ENCODE data around the gene GABBR2.
A peak's percentile ranks its signal among the peaks of the same experiment; 100 is the strongest.

The GABBR2 gene

DNA sequence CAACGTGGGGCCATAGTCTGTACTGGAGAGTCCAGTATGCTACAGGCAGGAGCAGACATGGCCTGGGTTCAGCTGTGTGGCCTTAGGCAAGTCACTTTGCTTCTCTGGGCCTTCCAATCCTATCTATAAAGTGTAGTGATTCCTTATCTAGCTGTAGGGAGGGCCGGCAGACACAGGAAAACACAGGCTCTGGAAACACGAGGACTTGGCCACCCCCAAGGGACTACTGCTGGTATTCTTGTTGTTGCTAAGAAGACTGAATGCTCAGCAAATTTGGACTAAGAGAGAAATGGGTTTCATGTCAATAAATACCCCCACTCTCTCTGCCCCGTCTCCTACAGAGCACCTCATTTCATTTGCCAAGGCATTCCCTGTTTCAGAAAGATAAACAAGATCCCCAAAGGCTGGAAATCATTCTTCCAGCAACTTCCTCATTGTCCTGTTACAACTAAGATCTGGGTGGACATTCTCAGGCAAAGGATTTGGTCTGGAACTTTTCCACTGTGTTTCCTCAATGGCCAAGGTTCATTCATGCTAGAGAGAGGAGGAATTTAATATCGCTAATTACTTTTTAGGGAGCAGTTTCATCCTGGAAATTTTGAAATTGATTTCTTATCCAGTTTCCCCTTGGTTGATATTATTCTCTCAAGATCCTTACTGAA lies 105.8 kb downstream of the GABBR2 start:
- no peak overlapping the region for H3K4me3 ChIP-seq (replicated peaks in 1 of 2; ENCODE audit: low read depth in 2 of 2, low read length in 2 of 2)
- no peak for TF ChIP-seq CTCF (IDR thresholded peaks at IDR 0.05; ENCODE audit: low read depth, low read length)
- peak; percentile 28 to 57 for DNase-seq (ENCODE audit: low read depth in 2 of 2)

- no peak for TF ChIP-seq CTCF (IDR thresholded peaks at IDR 0.05; ENCODE audit: low read depth, low read length)
- no peak for DNase-seq (ENCODE audit: low read depth in 2 of 2)
- no peak overlapping the region for H3K4me3 ChIP-seq (replicated peaks in 1 of 2; ENCODE audit: low read depth in 2 of 2, low read length in 2 of 2)
Observed at GRCh38 chr9:98600631-98601030, 108.1 kb downstream of the GABBR2 start.

DNA sequence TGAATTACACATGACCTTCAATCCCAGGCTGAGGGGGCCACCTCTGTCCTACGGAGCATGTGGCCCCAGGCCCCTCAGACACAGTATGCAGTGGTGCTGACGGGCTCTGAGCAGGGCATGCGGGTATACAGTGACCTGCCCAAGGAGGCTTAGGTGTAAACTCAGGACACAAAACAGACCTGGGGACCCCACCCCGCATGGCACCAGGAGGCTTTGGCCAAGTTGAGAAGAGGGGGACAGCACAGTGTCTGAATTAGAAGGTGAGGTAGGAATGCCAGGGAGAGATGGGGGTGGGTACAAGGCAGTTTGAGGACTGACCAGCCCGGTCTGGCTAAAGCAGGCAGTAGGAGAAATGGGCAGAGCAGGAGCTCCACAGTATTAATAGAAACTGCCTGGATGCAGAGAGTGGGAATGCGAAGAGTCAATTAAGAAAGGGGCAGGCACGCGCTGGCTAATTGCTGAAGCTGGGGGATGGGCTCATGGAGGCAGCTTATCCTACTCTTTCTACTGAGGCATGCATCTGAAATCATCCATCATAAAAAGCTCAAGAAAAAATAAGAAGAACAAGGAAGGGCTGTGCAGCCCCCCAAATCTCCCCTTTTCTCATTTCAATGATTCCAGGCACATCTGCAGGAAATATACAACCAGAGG lies 109.0 kb downstream of the GABBR2 start:
- no peak overlapping the region for H3K4me3 ChIP-seq (replicated peaks in 1 of 2; ENCODE audit: low read depth in 2 of 2, low read length in 2 of 2)
- no peak for TF ChIP-seq CTCF (IDR thresholded peaks at IDR 0.05; ENCODE audit: low read depth, low read length)
- DNase-seq (ENCODE audit: low read depth in 2 of 2) = no peak

DNA sequence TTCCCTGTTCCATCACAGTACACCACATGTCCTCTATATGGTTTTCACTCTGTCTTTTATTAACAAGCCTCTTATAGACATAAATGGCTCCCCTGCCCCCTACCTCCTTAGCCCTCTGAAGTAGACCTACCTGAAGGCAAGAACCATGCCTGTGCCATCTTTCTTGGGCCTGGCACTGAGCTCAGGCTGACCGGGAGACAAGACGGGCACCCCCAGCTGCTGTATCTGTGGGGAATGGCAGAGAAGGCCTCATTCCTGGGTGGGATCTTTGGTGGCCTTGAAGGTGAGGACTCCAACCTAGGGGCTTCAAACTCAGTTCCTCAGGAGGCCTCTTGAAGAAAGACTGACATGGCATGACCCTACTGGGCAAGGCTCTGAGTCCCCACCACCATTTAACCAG lies 109.9 kb downstream of the GABBR2 start:
- no peak for TF ChIP-seq CTCF (IDR thresholded peaks at IDR 0.05; ENCODE audit: low read depth, low read length)
- H3K4me3 ChIP-seq (replicated peaks in 1 of 2; ENCODE audit: low read depth in 2 of 2, low read length in 2 of 2) = no peak overlapping the region
- no peak for DNase-seq (ENCODE audit: low read depth in 2 of 2)

DNA sequence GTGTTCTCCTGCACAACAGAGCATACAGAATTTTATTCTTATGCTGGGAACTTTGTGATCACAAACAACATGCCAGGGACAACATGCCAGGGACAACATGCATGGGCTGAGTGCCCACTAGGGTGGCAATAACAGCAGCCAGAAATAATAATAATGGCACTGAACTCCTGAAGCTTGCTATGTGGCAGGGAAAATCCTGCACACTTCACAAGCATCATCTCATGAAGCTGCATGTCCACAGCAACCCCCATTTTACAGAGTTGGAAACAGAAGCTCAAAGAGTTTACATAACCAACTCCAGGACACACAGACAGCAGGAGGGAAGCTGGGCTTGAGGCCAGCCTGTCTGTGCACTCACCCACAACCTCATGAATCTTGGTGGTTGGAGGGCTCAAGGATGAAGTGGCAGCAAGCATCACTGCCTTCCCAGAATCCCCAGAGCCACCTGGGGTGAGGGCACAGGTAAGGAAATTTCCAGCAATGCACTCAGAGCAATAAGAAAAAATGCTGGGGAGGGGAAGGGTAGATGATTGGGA lies 111.4 kb downstream of the GABBR2 start:
- no peak for TF ChIP-seq CTCF (IDR thresholded peaks at IDR 0.05; ENCODE audit: low read depth, low read length)
- no peak for DNase-seq (ENCODE audit: low read depth in 2 of 2)
- H3K4me3 ChIP-seq (replicated peaks in 1 of 2; ENCODE audit: low read depth in 2 of 2, low read length in 2 of 2) = no peak overlapping the region

GRCh38 chr9:98596486-98596885 lies 112.2 kb downstream of the GABBR2 start:
- no peak overlapping the region for H3K4me3 ChIP-seq (replicated peaks in 1 of 2; ENCODE audit: low read depth in 2 of 2, low read length in 2 of 2)
- no peak for DNase-seq (ENCODE audit: low read depth in 2 of 2)
- TF ChIP-seq CTCF (IDR thresholded peaks at IDR 0.05; ENCODE audit: low read depth, low read length) = no peak
